Sigmoid colon (tissue), 7 donors: ENCODE data around the gene ALPI. TPM values are rescaled to one million over a fixed set of nuclear protein-coding genes. Genes with fewer than 3 reads are reported as not detected.

Experiments used
- DNase-seq: peaks from one replicate; pipeline ENCODE4 v3.0.0-alpha.2; 2019
- H3K27ac ChIP-seq, 4 donors: fragments of 200-600 bp; sonication (generic); one replicate each; pipeline ENCODE4 v1.5.1; 2016 to 2019; ENCODE audit warnings: mild to moderate bottlenecking in 1 of 4
- H3K27me3 ChIP-seq, 3 donors: fragments of 200-600 bp; sonication (generic); one replicate each; pipeline ENCODE4 v1.5.1; 2019; ENCODE audit warnings: mild to moderate bottlenecking in 1 of 3
- H3K36me3 ChIP-seq, 4 donors: fragments of 200-600 bp; sonication (generic); one replicate each; pipeline ENCODE4 v1.5.1; 2016 to 2019
- H3K4me1 ChIP-seq, 4 donors: fragments of 200-600 bp; sonication (generic); one replicate each; pipeline ENCODE4 v1.5.1; 2017 to 2019
- H3K4me3 ChIP-seq, 4 donors: fragments of 200-600 bp; sonication (generic); one replicate each; pipeline ENCODE4 v1.5.1; 2017 to 2019; ENCODE audit warnings: mild to moderate bottlenecking in 2 of 4, moderate library complexity in 1 of 4
- H3K9me3 ChIP-seq, 4 donors: fragments of 200-600 bp in 3 of 4; sonication (generic) in 3 of 4; one replicate each; pipeline versions ENCODE4 v1.5.1 to v1.6.1; 2013 to 2019
- CTCF ChIP-seq, 4 experiments: fragments of 450-650 bp in 3 of 4; fragments of 200-600 bp in 1 of 4; IDR thresholded peaks; one replicate each; pipeline ENCODE4 v1.5.1; 2016 to 2019; ENCODE audit warnings: antibody characterized with exemption in 4 of 4, mild to moderate bottlenecking in 3 of 4, moderate library complexity in 2 of 4
- EP300 ChIP-seq, 4 donors: sonication (generic); formaldehyde crosslinking; IDR thresholded peaks; one replicate each; pipeline ENCODE4 v1.6.1; 2017; ENCODE audit warnings: antibody characterized with exemption in 4 of 4
- POLR2A ChIP-seq, 2 donors: fragments of 450-650 bp; IDR thresholded peaks; one replicate each; pipeline ENCODE4 v1.6.1; 2016; ENCODE audit warnings: antibody characterized with exemption in 2 of 2, mild to moderate bottlenecking in 2 of 2, moderate library complexity in 2 of 2
- POLR2AphosphoS5 ChIP-seq, 4 donors: sonication (generic); formaldehyde crosslinking; IDR thresholded peaks; one replicate each; pipeline ENCODE4 v1.6.1; 2017; ENCODE audit warnings: antibody characterized with exemption in 4 of 4
- WGBS, 2 donors: extraction: QIAGEN DNeasy Blood & Tissue Kit; methylation state at CpG; one replicate each; pipeline ENCODE4 v1.1.7; 2013; 5-methylcytosine and 5-hydroxymethylcytosine counted together
- intact Hi-C: fragments of 100-400 bp; cut with DNase I; formaldehyde crosslinking; loops from one replicate; pipeline ENCODE4 v1.15.1; 2023
- polyA plus RNA-seq, 3 donors: library from polyadenylated mRNA; stranded (reverse); fragments of 200-250 nt; gene quantifications; one replicate each; pipeline ENCODE4 v1.2.3, GENCODE V29; 2013
- total RNA-seq, 4 donors: library from RNA; depleted of rRNA; stranded (reverse); fragments of >200 nt; gene quantifications; one replicate each; pipeline ENCODE4 v1.1.0, GENCODE V29; 2016
- donor health status: healthy with polysubstance abuse.
- donor health status: Bipolar disorder and iron deficiency.
- donor health status: healthy.

The ALPI gene
- total and polyA plus RNA-seq, 7 donors: 5.3 to 10.2 (median 7.2) TPM; not detected in 4

DNA sequence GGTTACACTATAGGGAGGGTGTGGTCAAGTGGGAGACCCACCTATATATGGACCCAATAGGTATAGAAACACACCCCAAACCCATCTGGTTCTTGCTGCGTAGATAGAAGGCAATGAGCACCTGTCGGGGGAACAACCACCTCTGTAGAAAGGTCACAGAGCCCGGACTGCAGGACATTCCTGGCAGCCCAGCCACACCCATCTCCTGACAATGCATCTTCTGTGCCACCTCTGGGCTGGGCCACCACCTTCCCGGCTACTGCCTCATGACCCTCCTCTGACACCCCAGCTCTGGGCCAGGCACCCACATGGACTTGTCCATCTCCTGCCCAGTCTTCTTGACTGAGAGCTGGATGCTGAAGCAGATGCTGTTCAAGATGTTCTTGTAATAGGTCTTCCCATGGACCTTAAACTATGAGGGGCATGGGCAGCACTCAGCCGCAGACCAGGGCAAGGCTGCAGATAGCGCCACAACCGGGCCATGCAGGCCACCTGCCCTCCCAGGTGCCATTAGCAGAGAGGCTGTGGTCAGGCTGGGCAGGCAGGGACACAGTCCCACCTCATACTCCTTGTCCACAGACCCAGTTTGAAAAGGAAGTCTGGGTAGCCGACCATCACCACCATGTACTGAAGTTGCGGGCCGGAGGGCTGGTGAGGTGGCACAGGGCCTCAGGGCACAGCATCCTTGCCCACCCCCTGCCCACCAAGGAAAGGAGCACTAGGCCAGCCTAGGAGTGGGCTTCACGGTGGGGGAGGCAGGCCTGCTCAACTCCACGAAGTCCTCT, 40.0 kb upstream of the ALPI start:
- Histone ChIP-seq H3K27me3 (peaks cover 16 to 54% (median 43%) of the 10 kb centered on the region in 3 donors), H3K4me3 (no peak overlapping the region), H3K4me1 (peaks cover 0 to 28% (median 21%) of the 10 kb centered on the region in 4 donors), H3K27ac (no peak overlapping the region), H3K9me3 (no peaks in the 10 kb centered on the region), H3K36me3 (no peaks in the 10 kb centered on the region)
- WGBS, 2 donors: 74 to 92% methylated on average over 12 of the region's 12 CpGs
- intact Hi-C loops: no loop called here
- no peak for TF ChIP-seq POLR2AphosphoS5 (IDR thresholded peaks at IDR 0.05)
- no peak for TF ChIP-seq EP300 (IDR thresholded peaks at IDR 0.05)
- no peak for TF ChIP-seq CTCF (IDR thresholded peaks at IDR 0.05)
- no peak for TF ChIP-seq POLR2A (IDR thresholded peaks at IDR 0.05)
- peak; percentile 32 for DNase-seq

DNA sequence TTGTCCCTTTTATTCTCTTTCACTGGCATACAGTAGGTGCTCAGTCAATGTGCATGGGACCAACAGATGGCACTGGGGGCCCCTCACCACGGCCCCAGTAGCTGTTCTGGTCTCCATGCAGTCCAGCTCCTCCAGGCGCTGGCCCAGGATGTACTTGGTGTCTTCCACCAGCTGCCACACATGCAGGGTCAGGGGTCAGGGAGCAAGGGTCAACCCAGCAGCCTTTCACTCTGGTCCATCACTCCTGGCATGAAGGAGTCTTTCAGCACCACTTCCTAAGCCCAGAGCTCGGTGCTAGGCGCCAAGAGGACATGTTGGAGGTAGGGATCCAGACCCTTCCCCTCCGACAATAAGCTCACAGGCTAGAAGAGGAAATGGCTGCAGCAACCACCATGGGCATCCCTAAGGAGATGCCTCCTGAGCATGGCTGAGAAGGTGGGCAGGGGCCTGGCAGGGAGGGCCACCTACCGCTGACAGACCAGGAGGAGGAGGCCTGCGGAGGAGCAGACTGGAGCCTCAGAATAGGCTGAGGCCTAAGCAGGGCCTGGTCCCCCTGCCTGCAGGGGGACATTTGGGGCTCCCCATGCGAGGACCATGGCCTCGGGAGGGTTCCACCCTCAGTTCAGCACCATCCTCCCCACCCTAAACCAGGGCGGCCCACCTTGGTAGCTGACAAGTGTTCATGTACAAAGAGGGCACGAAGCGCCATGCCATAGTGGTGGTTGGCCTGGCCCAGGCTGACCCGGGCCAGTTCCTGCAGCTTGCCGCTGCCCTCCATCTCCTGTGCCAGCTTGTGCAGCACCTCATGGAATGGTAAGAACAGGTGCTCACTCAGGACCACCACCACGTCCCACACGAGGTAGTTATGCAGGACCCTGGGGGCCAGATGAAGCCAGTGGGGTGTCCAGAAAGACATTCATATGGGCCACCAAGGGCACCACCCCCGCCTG, 39.2 kb upstream of the ALPI start:
- Histone ChIP-seq H3K4me1 (peaks cover 0 to 30% (median 22%) of the 10 kb centered on the region in 4 donors), H3K36me3 (no peaks in the 10 kb centered on the region), H3K9me3 (no peaks in the 10 kb centered on the region), H3K4me3 (no peak overlapping the region), H3K27ac (no peak overlapping the region), H3K27me3 (peaks cover 20 to 63% (median 52%) of the 10 kb centered on the region in 3 donors)
- WGBS, 2 donors: 91 to 92% methylated on average over 17 of the region's 17 CpGs
- peak; percentile 54 for DNase-seq
- TF ChIP-seq POLR2AphosphoS5 (IDR thresholded peaks at IDR 0.05): no peak
- TF ChIP-seq POLR2A (IDR thresholded peaks at IDR 0.05): no peak
- no peak for TF ChIP-seq CTCF (IDR thresholded peaks at IDR 0.05)
- TF ChIP-seq EP300 (IDR thresholded peaks at IDR 0.05): no peak
- intact Hi-C loops: no loop called here

GRCh38 chr2:232417489-232417888, 38.5 kb upstream of the ALPI start:
- Histone ChIP-seq H3K4me1 (peaks cover 0 to 30% (median 22%) of the 10 kb centered on the region in 4 donors), H3K27ac (no peak overlapping the region), H3K27me3 (peaks cover 20 to 70% (median 55%) of the 10 kb centered on the region in 3 donors), H3K4me3 (no peak overlapping the region), H3K9me3 (no peaks in the 10 kb centered on the region), H3K36me3 (no peaks in the 10 kb centered on the region)
- 71 to 91% methylated on average over 5 of the region's 5 CpGs for WGBS, 2 donors
- intact Hi-C loops: no loop called here
- TF ChIP-seq POLR2AphosphoS5 (IDR thresholded peaks at IDR 0.05): no peak
- TF ChIP-seq POLR2A (IDR thresholded peaks at IDR 0.05): no peak
- no peak for TF ChIP-seq EP300 (IDR thresholded peaks at IDR 0.05)
- no peak for TF ChIP-seq CTCF (IDR thresholded peaks at IDR 0.05)
- DNase-seq: peak; percentile 33

GRCh38 chr2:232418056-232418455, 37.9 kb upstream of the ALPI start:
- intact Hi-C loops: no loop called here
- Histone ChIP-seq H3K4me3 (no peak overlapping the region), H3K4me1 (peaks cover 0 to 30% (median 22%) of the 10 kb centered on the region in 4 donors), H3K9me3 (no peaks in the 10 kb centered on the region), H3K27ac (no peak overlapping the region), H3K27me3 (peaks cover 20 to 74% (median 55%) of the 10 kb centered on the region in 3 donors), H3K36me3 (no peaks in the 10 kb centered on the region)
- whole genome bisulfite sequencing, 2 donors: 59 to 76% methylated on average over 6 of the region's 6 CpGs
- TF ChIP-seq POLR2A (IDR thresholded peaks at IDR 0.05) (no peak), EP300 (IDR thresholded peaks at IDR 0.05) (no peak), POLR2AphosphoS5 (IDR thresholded peaks at IDR 0.05) (no peak), CTCF (IDR thresholded peaks at IDR 0.05) (no peak)
- DNase-seq: peak; percentile 57
